ENCODE measurements around the gene OR2T6. TPM values are rescaled to one million over a fixed set of nuclear protein-coding genes. Genes with fewer than 3 reads are reported as not detected.
"Not testable (repeated sequence)": the region's sequence is repeated elsewhere in the genome, so short reads cannot be mapped to it uniquely, and the experiment has no call there.

The OR2T6 gene
- total RNA-seq, 2 experiments from 2014 or later = not detected

DNA sequence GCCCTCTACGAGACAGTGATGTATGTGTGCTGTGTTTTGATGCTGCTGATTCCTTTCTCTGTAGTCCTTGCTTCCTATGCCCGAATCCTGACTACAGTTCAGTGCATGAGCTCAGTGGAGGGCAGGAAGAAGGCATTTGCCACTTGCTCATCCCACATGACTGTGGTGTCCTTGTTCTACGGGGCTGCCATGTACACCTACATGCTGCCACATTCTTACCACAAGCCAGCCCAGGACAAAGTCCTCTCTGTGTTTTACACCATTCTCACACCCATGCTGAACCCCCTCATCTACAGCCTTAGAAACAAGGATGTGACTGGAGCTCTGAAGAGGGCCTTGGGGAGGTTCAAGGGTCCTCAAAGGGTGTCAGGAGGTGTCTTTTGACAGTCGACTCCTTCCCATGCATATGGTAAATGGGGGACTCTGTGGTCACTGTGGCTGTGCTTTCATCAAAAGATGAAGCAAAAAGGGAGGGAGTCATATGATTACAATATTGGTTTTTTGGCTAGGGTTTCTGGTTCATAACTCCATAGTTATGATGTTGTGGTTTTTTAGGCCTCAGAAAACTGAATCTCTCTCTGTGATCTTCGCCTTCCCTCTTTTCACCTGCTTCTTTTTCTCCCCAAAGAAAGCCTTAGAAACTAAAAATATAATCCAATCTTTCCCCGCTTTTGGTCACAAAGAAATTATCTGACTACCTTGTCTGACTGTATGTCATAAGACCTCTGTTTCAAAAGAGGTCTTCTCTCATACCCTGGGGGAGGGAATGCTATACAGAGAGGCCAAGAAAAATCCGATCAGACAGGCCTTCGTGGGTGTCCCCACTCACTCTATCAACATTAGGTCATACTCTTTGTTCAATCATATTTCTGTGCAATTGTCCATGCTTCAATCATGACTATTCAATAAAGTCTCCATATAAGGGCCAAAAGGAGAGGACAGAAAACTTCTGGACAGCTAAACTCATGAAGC lies 31.5 kb downstream of the OR2T6 start:
- no peak for DNase-seq
- ATAC-seq (ENCODE audit: low read depth) = peak; percentile 26
- H3K4me3 Mint-ChIP-seq = no peak overlapping the region
- no peaks in the 10 kb centered on the region for H3K27me3 Mint-ChIP-seq
- POLR2A ChIA-PET = no interaction called here
- peaks cover 10% of the 10 kb centered on the region for H3K4me1 Mint-ChIP-seq
- H3K27ac Mint-ChIP-seq = no peak overlapping the region
- peaks cover 9% of the 10 kb centered on the region for H3K9me3 Mint-ChIP-seq
- H3K36me3 Mint-ChIP-seq = peaks cover 1% of the 10 kb centered on the region

DNA sequence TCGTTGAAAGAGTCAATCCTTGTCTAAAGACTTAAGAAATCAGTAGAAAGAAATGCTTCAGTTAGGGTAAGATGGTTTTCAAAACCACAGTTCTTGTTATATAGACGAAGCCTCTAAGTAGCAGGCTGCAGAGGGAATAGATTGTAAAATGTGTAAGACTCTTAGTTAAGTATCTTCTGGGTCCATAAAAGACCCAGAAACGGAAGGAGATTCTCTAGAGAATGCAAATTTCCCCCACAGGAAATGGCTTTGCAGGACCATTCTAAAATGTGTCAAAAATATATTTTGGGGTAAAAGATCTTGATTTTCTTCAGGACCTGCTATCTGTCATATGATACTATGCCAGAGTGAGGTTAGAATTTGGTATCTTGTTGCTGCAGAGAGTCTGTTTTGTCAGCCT lies 40.7 kb downstream of the OR2T6 start:
- Mint-ChIP-seq H3K27me3 (no peaks in the 10 kb centered on the region), H3K4me3 (no peak overlapping the region), H3K9me3 (peaks cover 17% of the 10 kb centered on the region), H3K36me3 (peaks cover 2% of the 10 kb centered on the region), H3K27ac (no peak overlapping the region), H3K4me1 (peaks cover 3% of the 10 kb centered on the region)
- POLR2A ChIA-PET = no interaction called here
- DNase-seq (no peak), ATAC-seq (ENCODE audit: low read depth) (no peak)

DNA sequence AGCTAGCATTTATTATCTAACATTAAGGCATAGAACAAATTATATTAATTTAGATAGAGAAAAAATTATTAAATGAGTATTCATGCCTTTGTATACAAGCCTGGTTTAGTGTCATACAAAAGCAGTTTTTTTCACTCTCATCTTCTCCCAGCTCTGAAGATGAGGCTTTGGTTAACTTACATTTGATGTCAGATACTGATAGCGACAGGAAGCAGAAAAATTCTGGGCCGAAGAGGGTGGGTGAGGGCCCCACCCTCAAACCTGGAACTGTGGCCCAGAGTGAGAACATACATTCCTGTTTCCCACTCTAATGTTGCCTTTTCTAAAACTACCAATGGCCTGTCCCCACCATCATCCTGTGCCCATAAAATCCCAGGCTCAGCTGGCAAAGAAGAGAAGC lies 42.3 kb downstream of the OR2T6 start:
- POLR2A ChIA-PET = no interaction called here
- Mint-ChIP-seq H3K27ac (no peak overlapping the region), H3K27me3 (no peaks in the 10 kb centered on the region), H3K4me1 (peaks cover 3% of the 10 kb centered on the region), H3K4me3 (no peak overlapping the region), H3K36me3 (peaks cover 2% of the 10 kb centered on the region), H3K9me3 (peaks cover 19% of the 10 kb centered on the region)
- no peak for ATAC-seq (ENCODE audit: low read depth)
- no peak for DNase-seq

DNA sequence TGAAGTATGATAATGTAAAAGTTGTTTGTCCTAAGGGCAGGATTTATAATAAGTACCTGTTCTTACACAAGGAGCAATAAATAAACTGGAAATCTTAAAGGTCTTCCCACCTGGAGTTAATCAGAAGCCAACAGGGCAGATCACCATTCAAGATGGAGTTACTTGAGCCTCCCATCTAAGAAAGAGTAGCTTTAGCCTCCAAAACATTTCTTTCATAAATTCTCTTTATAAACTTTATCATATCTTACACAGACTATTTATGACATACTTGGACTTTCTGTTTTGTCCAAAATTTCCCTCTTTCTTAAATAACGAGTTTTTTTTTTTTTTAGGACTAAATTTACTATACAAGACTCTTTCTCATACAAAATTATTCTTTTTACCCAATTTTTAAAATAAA lies 45.8 kb downstream of the OR2T6 start:
- Mint-ChIP-seq H3K27me3 (no peaks in the 10 kb centered on the region), H3K4me3 (no peak overlapping the region), H3K27ac (no peak overlapping the region), H3K4me1 (no peaks in the 10 kb centered on the region), H3K9me3 (peaks cover 14% of the 10 kb centered on the region), H3K36me3 (peaks cover 2% of the 10 kb centered on the region)
- no peak for DNase-seq
- POLR2A ChIA-PET = no interaction called here
- ATAC-seq (ENCODE audit: low read depth) = no peak

DNA sequence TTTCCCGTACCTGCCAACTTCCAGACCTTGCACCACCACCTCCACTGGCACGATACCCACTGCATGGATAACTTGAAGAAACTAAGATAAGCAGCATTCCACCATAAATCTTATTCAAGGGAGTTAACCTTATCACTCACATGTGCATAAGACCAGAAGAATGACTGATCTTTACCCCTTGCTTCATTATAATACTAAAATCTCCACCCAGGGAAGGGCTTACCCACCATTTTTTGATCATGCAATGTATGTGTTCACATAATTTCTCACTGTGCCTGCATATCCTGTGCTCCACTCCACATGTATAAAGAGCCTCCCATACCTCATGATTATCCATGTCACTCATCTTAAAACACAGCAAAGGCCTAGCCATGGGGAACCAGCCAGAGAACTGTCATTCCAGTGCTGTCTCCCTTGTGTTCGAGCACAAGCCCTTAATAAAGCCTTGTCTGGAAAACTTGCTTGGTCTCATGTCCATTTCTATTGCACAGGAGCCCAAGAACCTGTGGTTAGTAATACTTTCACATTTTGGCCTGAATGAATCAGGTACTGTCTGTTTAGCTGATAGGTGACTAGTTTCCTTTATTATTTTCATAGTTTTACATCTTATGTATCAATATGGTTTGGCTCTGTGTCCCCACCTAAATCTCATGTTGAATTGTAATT lies 52.1 kb downstream of the OR2T6 start:
- H3K27me3 Mint-ChIP-seq; H3K36me3 Mint-ChIP-seq; ATAC-seq (ENCODE audit: low read depth); DNase-seq; H3K27ac Mint-ChIP-seq; H3K4me3 Mint-ChIP-seq; H3K4me1 Mint-ChIP-seq; POLR2A ChIA-PET; H3K9me3 Mint-ChIP-seq: not testable (repeated sequence)

DNA sequence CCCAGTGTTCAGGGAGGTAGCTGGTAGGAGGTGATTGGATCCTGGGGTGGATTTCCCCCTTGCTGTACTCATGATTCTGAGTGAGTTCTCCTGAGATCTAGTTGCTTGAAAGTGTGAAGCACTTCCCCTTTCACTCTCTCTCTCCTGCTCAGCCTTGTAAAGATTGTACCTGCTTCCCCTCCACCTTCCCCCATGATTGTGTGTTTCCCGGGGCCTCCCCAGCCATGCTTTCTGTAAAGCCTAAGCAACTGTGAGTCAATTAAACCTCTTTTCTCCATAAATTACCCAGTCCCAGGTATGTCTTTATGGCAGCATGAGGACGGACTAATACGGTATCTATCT lies 52.6 kb downstream of the OR2T6 start:
- H3K36me3 Mint-ChIP-seq; POLR2A ChIA-PET; H3K4me3 Mint-ChIP-seq; H3K4me1 Mint-ChIP-seq; DNase-seq; H3K27me3 Mint-ChIP-seq; ATAC-seq (ENCODE audit: low read depth); H3K27ac Mint-ChIP-seq; H3K9me3 Mint-ChIP-seq: not testable (repeated sequence)

DNA sequence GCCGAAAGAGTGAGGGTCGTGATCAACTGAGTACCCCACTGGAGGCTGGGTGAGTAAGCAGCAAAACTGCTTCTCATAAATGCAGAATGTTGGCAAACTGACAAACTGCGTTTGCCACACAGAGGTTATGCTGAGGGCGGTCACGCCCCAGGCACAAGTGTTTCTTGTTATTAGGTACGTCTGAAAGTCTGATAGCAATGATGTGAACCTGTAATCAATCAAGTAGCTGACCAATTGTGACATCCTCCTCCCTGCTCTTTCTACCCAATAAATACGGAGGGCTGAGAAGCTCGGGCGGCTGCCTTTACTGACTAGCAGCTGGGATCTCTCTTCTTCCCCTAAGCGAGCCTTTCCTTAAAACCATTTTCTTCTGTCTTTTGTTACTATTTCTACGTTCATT lies 56.1 kb downstream of the OR2T6 start:
- ATAC-seq (ENCODE audit: low read depth); H3K27me3 Mint-ChIP-seq; H3K4me1 Mint-ChIP-seq; DNase-seq; POLR2A ChIA-PET; H3K9me3 Mint-ChIP-seq; H3K4me3 Mint-ChIP-seq; H3K27ac Mint-ChIP-seq; H3K36me3 Mint-ChIP-seq: not testable (repeated sequence)

DNA sequence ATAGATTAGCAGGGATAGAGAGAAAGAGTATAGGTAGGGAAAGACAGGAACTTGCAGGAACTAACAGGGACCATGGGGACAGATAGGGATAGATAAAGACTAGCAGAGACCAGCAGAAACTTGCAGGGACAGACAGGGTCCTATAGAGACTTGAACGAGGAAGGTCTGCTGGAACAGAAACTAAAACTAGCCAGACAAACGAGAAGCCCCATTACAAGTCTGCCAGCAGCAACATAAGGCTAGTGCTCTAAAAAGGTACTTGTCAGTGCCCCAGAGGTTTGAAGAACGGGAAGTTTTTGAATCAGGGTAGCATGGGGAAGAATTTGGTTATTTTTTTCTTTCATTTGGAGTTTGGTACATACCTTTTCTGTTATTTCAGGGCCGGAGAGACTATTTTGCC lies 56.7 kb downstream of the OR2T6 start:
- DNase-seq; H3K9me3 Mint-ChIP-seq; H3K4me3 Mint-ChIP-seq; H3K27ac Mint-ChIP-seq; H3K36me3 Mint-ChIP-seq; POLR2A ChIA-PET; ATAC-seq (ENCODE audit: low read depth); H3K27me3 Mint-ChIP-seq; H3K4me1 Mint-ChIP-seq: not testable (repeated sequence)

DNA sequence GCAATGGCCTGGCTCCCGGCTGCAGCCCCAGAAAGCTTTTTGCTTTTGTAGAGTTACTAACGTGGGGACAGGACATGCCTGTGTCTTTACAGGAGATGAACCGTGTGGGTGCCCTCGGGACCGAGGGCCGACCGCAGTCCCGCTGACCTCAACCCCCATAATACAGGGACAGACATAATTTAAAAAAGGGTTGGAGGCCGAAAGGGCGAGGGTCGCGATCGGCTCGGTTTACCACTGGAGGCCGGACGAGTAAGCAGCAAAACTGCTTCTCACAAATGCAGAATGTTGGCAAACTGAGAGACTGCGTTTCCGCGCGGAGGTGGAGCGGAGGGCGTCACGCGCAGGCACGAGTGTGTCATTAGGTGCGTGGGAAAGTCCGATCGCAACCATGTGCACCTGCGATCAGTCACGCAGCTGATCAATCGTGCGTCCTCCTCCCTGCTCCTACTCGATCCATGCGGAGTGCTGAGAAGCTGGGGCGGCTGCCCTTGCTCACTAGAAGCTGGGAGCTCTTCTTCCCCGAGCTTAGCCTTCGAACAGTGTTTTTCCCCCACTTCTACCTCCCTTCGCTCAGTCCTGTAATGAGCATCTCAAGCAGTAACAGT lies 58.4 kb downstream of the OR2T6 start:
- H3K36me3 Mint-ChIP-seq; H3K4me3 Mint-ChIP-seq; POLR2A ChIA-PET; H3K4me1 Mint-ChIP-seq; H3K27me3 Mint-ChIP-seq; H3K9me3 Mint-ChIP-seq; ATAC-seq (ENCODE audit: low read depth); DNase-seq; H3K27ac Mint-ChIP-seq: not testable (repeated sequence)

DNA sequence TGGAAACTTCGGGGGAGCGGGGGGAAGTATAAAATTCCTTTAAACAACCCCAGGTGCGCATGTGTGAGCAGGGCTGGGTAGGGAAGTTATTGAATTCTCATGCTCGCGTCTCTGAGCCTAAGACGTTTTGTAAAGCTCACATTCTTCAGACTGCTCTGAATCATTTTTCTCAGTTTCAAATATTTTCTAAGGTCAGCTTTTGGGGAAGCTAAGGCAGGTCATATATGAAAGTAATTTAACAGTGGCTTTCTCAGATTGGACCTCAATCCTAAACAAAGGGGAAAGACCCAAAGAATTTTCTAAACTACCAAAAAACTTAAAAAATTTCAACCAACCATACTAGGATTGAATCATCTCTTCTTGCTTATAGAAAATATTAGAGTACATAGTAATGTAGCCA lies 59.4 kb downstream of the OR2T6 start:
- not testable (repeated sequence) for H3K27ac Mint-ChIP-seq

DNA sequence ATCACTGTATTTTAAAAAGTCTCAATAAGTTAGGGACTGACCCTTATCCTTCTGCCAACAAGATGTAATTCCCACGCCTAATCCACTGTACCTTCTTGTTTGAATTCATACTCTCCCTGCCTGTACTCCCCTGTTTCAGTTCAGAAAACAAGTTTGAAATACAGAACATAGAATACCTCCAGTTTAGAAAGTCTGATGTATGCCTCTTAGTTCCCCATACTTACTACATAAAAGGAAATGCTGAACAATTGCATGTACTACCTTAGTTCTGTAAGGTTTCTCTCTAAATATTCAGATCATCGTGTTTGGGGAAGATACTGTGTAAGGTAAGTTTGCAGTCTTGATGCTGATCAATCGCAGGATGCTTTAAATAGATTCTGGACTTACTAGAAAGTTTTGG lies 60.8 kb downstream of the OR2T6 start:
- H3K27me3 Mint-ChIP-seq; H3K36me3 Mint-ChIP-seq; DNase-seq; H3K4me3 Mint-ChIP-seq; H3K27ac Mint-ChIP-seq; ATAC-seq (ENCODE audit: low read depth); H3K4me1 Mint-ChIP-seq; POLR2A ChIA-PET; H3K9me3 Mint-ChIP-seq: not testable (repeated sequence)

More for the DNA sequence above, 59.4 kb downstream of the OR2T6 start:
- H3K4me3 Mint-ChIP-seq; DNase-seq; POLR2A ChIA-PET; H3K9me3 Mint-ChIP-seq; H3K36me3 Mint-ChIP-seq; H3K4me1 Mint-ChIP-seq; H3K27me3 Mint-ChIP-seq; ATAC-seq (ENCODE audit: low read depth): not testable (repeated sequence)

DNA sequence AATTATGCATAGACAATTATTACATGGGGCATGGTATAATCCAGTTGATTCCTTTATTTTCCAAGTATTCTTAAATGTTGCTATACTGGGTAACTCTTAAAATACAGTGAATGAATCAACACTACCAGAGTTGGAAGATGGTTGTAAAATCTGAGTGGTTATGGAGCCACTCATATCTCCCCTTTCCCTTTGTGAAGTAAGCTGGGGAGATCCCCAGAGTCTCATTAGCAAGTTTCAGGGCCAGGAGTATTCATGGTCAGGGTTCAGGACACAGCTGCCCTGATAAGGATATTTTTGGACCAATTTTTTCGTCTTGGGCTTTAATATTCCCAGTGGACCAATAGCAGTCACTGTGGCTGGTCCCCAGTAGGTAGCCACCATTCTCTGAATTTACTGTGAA lies 63.1 kb downstream of the OR2T6 start:
- POLR2A ChIA-PET; H3K4me3 Mint-ChIP-seq; ATAC-seq (ENCODE audit: low read depth); H3K27ac Mint-ChIP-seq; H3K27me3 Mint-ChIP-seq; H3K4me1 Mint-ChIP-seq; DNase-seq; H3K36me3 Mint-ChIP-seq; H3K9me3 Mint-ChIP-seq: not testable (repeated sequence)

DNA sequence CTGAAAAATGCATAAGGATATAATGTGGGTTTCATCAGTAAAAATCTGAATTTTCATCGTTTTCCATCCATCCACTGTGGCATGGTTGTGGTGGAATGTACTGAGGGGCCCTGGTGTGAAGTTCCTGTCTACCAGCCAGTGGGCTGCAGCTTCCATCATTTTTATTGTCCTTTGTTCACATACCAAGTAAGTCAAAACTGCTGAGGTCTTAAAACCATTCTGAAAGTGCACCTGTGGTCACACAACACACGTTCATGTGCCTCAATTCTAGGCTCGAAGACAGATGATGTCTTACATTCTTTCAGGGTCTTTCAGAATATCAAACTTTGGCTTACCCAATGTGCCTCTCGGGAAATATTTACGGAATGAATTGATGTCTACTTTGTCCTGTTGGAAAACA lies 63.7 kb downstream of the OR2T6 start:
- H3K36me3 Mint-ChIP-seq; H3K27ac Mint-ChIP-seq; H3K4me1 Mint-ChIP-seq; POLR2A ChIA-PET; ATAC-seq (ENCODE audit: low read depth); H3K4me3 Mint-ChIP-seq; H3K9me3 Mint-ChIP-seq; DNase-seq; H3K27me3 Mint-ChIP-seq: not testable (repeated sequence)

All from activated naive CD8-positive, alpha-beta T cell treated with anti-CD3 and anti-CD28 coated beads, Interleukin-2, amount 10 ng/mL, durations not matched to agents 7 days and 5 days (primary cell).